HEK293 (cell line): ENCODE results near the gene EFCAB12.

ENCODE experiments used
- CTCF ChIA-PET: fragments of 350-600 bp; formaldehyde crosslinking; extraction: SDS; loops from one replicate; lab custom pipeline; 2021; ENCODE audit warnings: antibody characterized with exemption; lab: Yijun Ruan, JAX
- POLR2A ChIA-PET: fragments of 300-600 bp; formaldehyde crosslinking; extraction: SDS; loops from one replicate; lab custom pipeline; 2020; ENCODE audit warnings: antibody characterized with exemption, inconsistent platforms; lab: Yijun Ruan, JAX
- H3K27ac ChIP-seq: fragments of 200-500 bp; sonication (Bioruptor generic); 2 replicates; pipeline ENCODE4 v1.5.1; 2014; ENCODE audit warnings: low read depth, low read length, control low read depth, inconsistent platforms; ENCODE audit errors: extremely low read depth
- H3K36me3 ChIP-seq, 2 experiments: fragments of 200-500 bp in 1 of 2; sonication (Bioruptor generic) in 1 of 2; 1 replicate in 1 of 2; 2 replicates in 1 of 2; pipeline ENCODE4 v1.5.1; 2014 to 2017; ENCODE audit warnings: inconsistent platforms in 2 of 2, low read length in 2 of 2; ENCODE audit not compliant: control insufficient read depth in 2 of 2, insufficient read depth in 1 of 2
- H3K4me1 ChIP-seq: fragments of 200-500 bp; sonication (Bioruptor generic); 2 replicates; pipeline ENCODE4 v1.5.1; 2014; ENCODE audit warnings: mild to moderate bottlenecking, low read length, inconsistent platforms; ENCODE audit not compliant: control insufficient read depth, insufficient read depth
- H3K4me3 ChIP-seq: 2 replicates; pipeline ENCODE4 v1.5.1; 2011; ENCODE audit warnings: low read depth, mild to moderate bottlenecking, control low read depth, low read length, moderate library complexity
- H3K9me3 ChIP-seq: fragments of 200-500 bp; sonication (Bioruptor generic); 2 replicates; pipeline ENCODE4 v1.5.1; 2014; ENCODE audit warnings: low read depth, low read length, inconsistent platforms; ENCODE audit not compliant: control insufficient read depth, insufficient read depth
- GLI4 ChIP-seq: fragments of 450-650 bp; formaldehyde crosslinking; IDR thresholded peaks from 2 replicates; pipeline ENCODE4 v1.5.1; 2016; ENCODE audit warnings: missing biosample characterization, missing genetic modification characterization
- GLIS1 ChIP-seq: fragments of 450-650 bp; formaldehyde crosslinking; IDR thresholded peaks from 2 replicates; pipeline ENCODE4 v1.5.1; 2016; ENCODE audit warnings: missing biosample characterization, missing genetic modification characterization
- SALL2 ChIP-seq: fragments of 450-650 bp; formaldehyde crosslinking; IDR thresholded peaks from 2 replicates; pipeline ENCODE4 v1.5.0; 2017; ENCODE audit warnings: missing biosample characterization, mild to moderate bottlenecking, missing genetic modification characterization, borderline replicate concordance
- SCRT1 ChIP-seq: fragments of 450-650 bp; formaldehyde crosslinking; IDR thresholded peaks from 2 replicates; pipeline ENCODE4 v1.5.1; 2016; ENCODE audit warnings: missing biosample characterization, missing genetic modification characterization, borderline replicate concordance
- ZFP41 ChIP-seq: fragments of 450-650 bp; formaldehyde crosslinking; IDR thresholded peaks from 2 replicates; pipeline ENCODE4 v1.5.1; 2016; ENCODE audit warnings: missing biosample characterization, missing genetic modification characterization, borderline replicate concordance
- ZNF335 ChIP-seq: fragments of 450-650 bp; formaldehyde crosslinking; conservative IDR thresholded peaks from 2 replicates; pipeline ENCODE4 v1.5.1; 2016; ENCODE audit warnings: missing biosample characterization, missing genetic modification characterization
- ZNF354C ChIP-seq: fragments of 450-650 bp; formaldehyde crosslinking; IDR thresholded peaks from 2 replicates; pipeline ENCODE4 v1.5.1; 2016; ENCODE audit warnings: missing biosample characterization, missing genetic modification characterization, low read depth, borderline replicate concordance
- ZNF37A ChIP-seq: fragments of 450-650 bp; IDR thresholded peaks from 2 replicates; pipeline ENCODE4 v1.5.1; 2018; ENCODE audit warnings: missing biosample characterization, missing genetic modification characterization
- ZNF426 ChIP-seq: fragments of 450-650 bp; formaldehyde crosslinking; IDR thresholded peaks from 2 replicates; pipeline ENCODE4 v1.5.1; 2017; ENCODE audit warnings: missing biosample characterization, missing genetic modification characterization, mild to moderate bottlenecking, inconsistent platforms, moderate library complexity
- ZNF514 ChIP-seq: fragments of 450-650 bp; formaldehyde crosslinking; IDR thresholded peaks from 2 replicates; pipeline ENCODE4 v1.5.1; 2016; ENCODE audit warnings: missing biosample characterization, missing genetic modification characterization
- ZNF561 ChIP-seq: fragments of 450-650 bp; IDR thresholded peaks from 2 replicates; pipeline ENCODE4 v1.5.1; 2018; ENCODE audit warnings: missing biosample characterization, missing genetic modification characterization, borderline replicate concordance
- ZNF600 ChIP-seq: fragments of 450-650 bp; formaldehyde crosslinking; IDR thresholded peaks from 2 replicates; pipeline ENCODE4 v1.5.1; 2016; ENCODE audit warnings: missing biosample characterization, missing genetic modification characterization
- ZNF670 ChIP-seq: fragments of 450-650 bp; formaldehyde crosslinking; IDR thresholded peaks from 2 replicates; pipeline ENCODE4 v1.5.1; 2016; ENCODE audit warnings: missing biosample characterization, missing genetic modification characterization, low read depth
- ZNF776 ChIP-seq: fragments of 450-650 bp; formaldehyde crosslinking; IDR thresholded peaks from 2 replicates; pipeline ENCODE4 v1.5.0; 2017; ENCODE audit warnings: missing biosample characterization, missing genetic modification characterization, borderline replicate concordance
- ZNF791 ChIP-seq: fragments of 450-650 bp; formaldehyde crosslinking; IDR thresholded peaks from 2 replicates; pipeline ENCODE4 v1.5.1; 2016; ENCODE audit warnings: missing biosample characterization, missing genetic modification characterization
- ZNF830 ChIP-seq: fragments of 450-650 bp; IDR thresholded peaks from 2 replicates; pipeline ENCODE4 v1.5.0; 2018; ENCODE audit warnings: missing biosample characterization, missing genetic modification characterization, low read depth, mild to moderate bottlenecking, moderate library complexity
- ZNF843 ChIP-seq: fragments of 450-650 bp; formaldehyde crosslinking; IDR thresholded peaks from 2 replicates; pipeline ENCODE4 v1.5.1; 2016; ENCODE audit warnings: missing biosample characterization, missing genetic modification characterization
- ZSCAN30 ChIP-seq: fragments of 450-650 bp; IDR thresholded peaks from 2 replicates; pipeline ENCODE4 v1.5.1; 2018; ENCODE audit warnings: missing biosample characterization, mild to moderate bottlenecking, missing genetic modification characterization, moderate library complexity
- ZXDB ChIP-seq: fragments of 450-650 bp; formaldehyde crosslinking; IDR thresholded peaks from 2 replicates; pipeline ENCODE4 v1.5.1; 2016; ENCODE audit warnings: missing biosample characterization, missing genetic modification characterization
- TF ChIP-seq, protein P1 (sequence below): fragments of 450-650 bp; formaldehyde crosslinking; IDR thresholded peaks from 2 replicates; pipeline ENCODE4; 2016; ENCODE audit warnings: missing biosample characterization, missing genetic modification characterization
- TF ChIP-seq, protein P2 (sequence below): fragments of 450-650 bp; IDR thresholded peaks from 2 replicates; pipeline ENCODE4 v1.5.1; 2018; ENCODE audit warnings: missing biosample characterization, missing genetic modification characterization
- TF ChIP-seq, protein P3 (sequence below): fragments of 450-650 bp; formaldehyde crosslinking; IDR thresholded peaks from 2 replicates; pipeline ENCODE4 v1.5.1; 2017; ENCODE audit warnings: missing biosample characterization, missing genetic modification characterization
- TF ChIP-seq, protein P4 (sequence below): fragments of 450-650 bp; formaldehyde crosslinking; IDR thresholded peaks from 2 replicates; pipeline ENCODE4 v1.5.1; 2016; ENCODE audit warnings: missing biosample characterization, missing genetic modification characterization, low read depth

EFCAB12 gene

DNA sequence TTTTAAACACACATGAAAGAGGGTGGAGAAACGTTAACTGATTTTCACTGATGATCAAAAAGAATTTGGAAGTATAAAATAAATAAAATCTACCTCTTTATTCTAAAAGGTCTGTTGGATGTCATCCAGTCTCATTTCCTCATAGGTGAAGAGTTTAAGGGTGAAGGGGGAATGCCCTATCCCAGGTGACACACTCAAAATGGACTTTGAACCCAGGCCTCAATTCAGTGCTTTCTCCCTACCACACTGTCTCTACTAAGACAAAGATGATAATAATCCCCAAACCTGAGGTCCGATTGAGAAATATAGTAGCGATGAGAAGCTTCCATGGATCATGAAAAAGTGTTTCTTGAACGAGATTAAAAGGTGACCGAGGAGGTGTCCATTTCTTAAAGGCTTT is 5.1 kb upstream of the EFCAB12 start:
- ChIA-PET CTCF (interaction anchor here (1.1 kb wide), 2 partner anchors 34 to 50 kb away, joined by 3 to 4 read pairs; no protein-coding TSS in a partner anchor), POLR2A (no interaction called here)
- Histone ChIP-seq H3K9me3 (no peaks in the 10 kb centered on the region), H3K4me1 (no peaks in the 10 kb centered on the region), H3K36me3 (peaks cover 6 to 81% of the 10 kb centered on the region in 2 experiments), H3K27ac (no peak overlapping the region), H3K4me3 (no peak overlapping the region)
- TF ChIP-seq ZNF37A (no peak), SCRT1 (tag by site-specific recombination) (no peak), ZXDB (tag by site-specific recombination) (no peak), ZNF561 (no peak), ZNF670 (tag by site-specific recombination) (no peak), ZNF335 (no peak)
- TF ChIP-seq, protein P1, sequence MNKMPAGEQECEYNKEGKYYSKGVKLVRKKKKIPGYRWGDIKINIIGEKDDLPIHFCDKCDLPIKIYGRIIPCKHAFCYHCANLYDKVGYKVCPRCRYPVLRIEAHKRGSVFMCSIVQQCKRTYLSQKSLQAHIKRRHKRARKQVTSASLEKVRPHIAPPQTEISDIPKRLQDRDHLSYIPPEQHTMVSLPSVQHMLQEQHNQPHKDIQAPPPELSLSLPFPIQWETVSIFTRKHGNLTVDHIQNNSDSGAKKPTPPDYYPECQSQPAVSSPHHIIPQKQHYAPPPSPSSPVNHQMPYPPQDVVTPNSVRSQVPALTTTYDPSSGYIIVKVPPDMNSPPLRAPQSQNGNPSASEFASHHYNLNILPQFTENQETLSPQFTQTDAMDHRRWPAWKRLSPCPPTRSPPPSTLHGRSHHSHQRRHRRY (tag by site-specific recombination): no peak
- TF ChIP-seq, protein P2, sequence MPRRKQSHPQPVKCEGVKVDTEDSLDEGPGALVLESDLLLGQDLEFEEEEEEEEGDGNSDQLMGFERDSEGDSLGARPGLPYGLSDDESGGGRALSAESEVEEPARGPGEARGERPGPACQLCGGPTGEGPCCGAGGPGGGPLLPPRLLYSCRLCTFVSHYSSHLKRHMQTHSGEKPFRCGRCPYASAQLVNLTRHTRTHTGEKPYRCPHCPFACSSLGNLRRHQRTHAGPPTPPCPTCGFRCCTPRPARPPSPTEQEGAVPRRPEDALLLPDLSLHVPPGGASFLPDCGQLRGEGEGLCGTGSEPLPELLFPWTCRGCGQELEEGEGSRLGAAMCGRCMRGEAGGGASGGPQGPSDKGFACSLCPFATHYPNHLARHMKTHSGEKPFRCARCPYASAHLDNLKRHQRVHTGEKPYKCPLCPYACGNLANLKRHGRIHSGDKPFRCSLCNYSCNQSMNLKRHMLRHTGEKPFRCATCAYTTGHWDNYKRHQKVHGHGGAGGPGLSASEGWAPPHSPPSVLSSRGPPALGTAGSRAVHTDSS (tag by site-specific recombination): no peak
- TF ChIP-seq, protein P3, sequence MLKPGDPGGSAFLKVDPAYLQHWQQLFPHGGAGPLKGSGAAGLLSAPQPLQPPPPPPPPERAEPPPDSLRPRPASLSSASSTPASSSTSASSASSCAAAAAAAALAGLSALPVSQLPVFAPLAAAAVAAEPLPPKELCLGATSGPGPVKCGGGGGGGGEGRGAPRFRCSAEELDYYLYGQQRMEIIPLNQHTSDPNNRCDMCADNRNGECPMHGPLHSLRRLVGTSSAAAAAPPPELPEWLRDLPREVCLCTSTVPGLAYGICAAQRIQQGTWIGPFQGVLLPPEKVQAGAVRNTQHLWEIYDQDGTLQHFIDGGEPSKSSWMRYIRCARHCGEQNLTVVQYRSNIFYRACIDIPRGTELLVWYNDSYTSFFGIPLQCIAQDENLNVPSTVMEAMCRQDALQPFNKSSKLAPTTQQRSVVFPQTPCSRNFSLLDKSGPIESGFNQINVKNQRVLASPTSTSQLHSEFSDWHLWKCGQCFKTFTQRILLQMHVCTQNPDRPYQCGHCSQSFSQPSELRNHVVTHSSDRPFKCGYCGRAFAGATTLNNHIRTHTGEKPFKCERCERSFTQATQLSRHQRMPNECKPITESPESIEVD: no peak

DNA sequence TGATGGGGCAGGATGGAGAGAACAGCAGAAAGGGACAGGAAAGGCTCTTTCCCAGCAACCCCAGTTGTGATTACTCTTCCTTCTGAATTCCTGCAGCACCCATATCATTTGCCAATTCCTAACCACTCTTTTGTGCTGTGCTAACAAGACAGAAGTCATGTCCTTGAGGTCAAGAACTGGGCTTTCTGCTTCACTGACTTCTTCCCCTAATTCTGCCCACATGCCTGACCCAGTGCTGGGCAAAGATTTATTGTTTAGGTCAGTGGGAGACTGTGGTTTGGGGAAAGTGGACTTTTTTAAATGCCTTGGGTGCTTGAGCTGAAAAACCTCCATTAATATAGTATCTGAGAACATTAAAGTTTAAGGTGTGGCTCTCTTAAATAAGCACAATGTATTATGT is 4.2 kb upstream of the EFCAB12 start:
- no peaks in the 10 kb centered on the region for H3K9me3 ChIP-seq
- no peak overlapping the region for H3K4me3 ChIP-seq
- no peak for TF ChIP-seq ZNF514 (tag by site-specific recombination)
- TF ChIP-seq, protein P1 (tag by site-specific recombination): no peak
- no peak for TF ChIP-seq ZNF354C (tag by site-specific recombination)
- TF ChIP-seq ZFP41: no peak
- TF ChIP-seq ZNF37A: no peak
- H3K36me3 ChIP-seq: peaks cover 6 to 82% of the 10 kb centered on the region in 2 experiments
- ChIA-PET POLR2A (no interaction called here), CTCF (interaction anchor here (1.1 kb wide), 1 partner anchor 33 kb away, joined by 3 read pairs; no protein-coding TSS in a partner anchor)
- H3K4me1 ChIP-seq: no peaks in the 10 kb centered on the region
- H3K27ac ChIP-seq: no peak overlapping the region

DNA sequence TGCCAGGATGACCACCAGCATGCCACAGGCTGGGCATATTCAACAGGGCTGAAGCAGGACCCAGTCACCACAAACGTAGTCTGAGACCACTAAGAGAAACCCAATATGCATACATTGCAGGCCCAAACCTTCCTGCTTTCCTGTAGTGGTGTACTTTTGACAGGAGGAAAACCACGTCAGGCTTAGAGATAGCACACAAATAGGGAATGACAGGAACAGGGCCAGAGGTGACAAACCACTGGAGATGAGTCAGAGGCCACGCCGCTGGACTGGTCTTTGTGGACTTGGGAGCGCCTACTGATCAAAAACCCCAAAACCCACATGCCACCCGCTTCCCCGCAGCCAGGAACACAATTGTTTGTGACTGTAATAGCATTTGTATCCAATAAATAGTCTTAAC is 3.6 kb upstream of the EFCAB12 start:
- Histone ChIP-seq H3K4me1 (no peaks in the 10 kb centered on the region), H3K27ac (no peak overlapping the region), H3K9me3 (no peaks in the 10 kb centered on the region), H3K4me3 (no peak overlapping the region), H3K36me3 (peaks cover 3 to 77% of the 10 kb centered on the region in 2 experiments)
- POLR2A ChIA-PET: no interaction called here
- CTCF ChIA-PET: no interaction called here
- TF ChIP-seq ZNF791 (no peak), SALL2 (tag by site-specific recombination) (no peak), ZNF843 (tag by site-specific recombination) (no peak), ZNF776 (tag by site-specific recombination) (no peak), GLI4 (tag by site-specific recombination) (no peak), ZNF830 (tag by site-specific recombination) (no peak), ZSCAN30 (tag by site-specific recombination) (no peak), GLIS1 (tag by site-specific recombination) (no peak), ZNF600 (tag by site-specific recombination) (no peak), ZNF426 (tag by site-specific recombination) (no peak)
- TF ChIP-seq, protein P4, sequence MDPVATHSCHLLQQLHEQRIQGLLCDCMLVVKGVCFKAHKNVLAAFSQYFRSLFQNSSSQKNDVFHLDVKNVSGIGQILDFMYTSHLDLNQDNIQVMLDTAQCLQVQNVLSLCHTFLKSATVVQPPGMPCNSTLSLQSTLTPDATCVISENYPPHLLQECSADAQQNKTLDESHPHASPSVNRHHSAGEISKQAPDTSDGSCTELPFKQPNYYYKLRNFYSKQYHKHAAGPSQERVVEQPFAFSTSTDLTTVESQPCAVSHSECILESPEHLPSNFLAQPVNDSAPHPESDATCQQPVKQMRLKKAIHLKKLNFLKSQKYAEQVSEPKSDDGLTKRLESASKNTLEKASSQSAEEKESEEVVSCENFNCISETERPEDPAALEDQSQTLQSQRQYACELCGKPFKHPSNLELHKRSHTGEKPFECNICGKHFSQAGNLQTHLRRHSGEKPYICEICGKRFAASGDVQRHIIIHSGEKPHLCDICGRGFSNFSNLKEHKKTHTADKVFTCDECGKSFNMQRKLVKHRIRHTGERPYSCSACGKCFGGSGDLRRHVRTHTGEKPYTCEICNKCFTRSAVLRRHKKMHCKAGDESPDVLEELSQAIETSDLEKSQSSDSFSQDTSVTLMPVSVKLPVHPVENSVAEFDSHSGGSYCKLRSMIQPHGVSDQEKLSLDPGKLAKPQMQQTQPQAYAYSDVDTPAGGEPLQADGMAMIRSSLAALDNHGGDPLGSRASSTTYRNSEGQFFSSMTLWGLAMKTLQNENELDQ (tag by site-specific recombination): no peak
- TF ChIP-seq, protein P2 (tag by site-specific recombination): no peak
